ENCODE measurements around the gene LGALS1.
A peak's percentile ranks its signal among the peaks of the same experiment; 100 is the strongest.

Gene LGALS1

GRCh38 chr22:37633625-37634416 is 41.6 kb upstream of the LGALS1 start:
- no peak overlapping the region for H2AFZ ChIP-seq (ENCODE audit: low read length)
- H3K27me3 ChIP-seq (ENCODE audit: insufficient read depth, low read length): no peaks in the 10 kb centered on the region
- TF ChIP-seq CTCF (IDR thresholded peaks at IDR 0.05; ENCODE audit: low read length) (peak; percentile 12; the same call in 1 of the 2 replicates), EZH2 (IDR thresholded peaks at IDR 0.05; ENCODE audit: borderline replicate concordance, low read length) (no peak)
- H3K9ac ChIP-seq (ENCODE audit: low read length): peak overlapping the region; percentile 28; the same call in 1 of the 2 replicates
- H3F3A ChIP-seq (ENCODE audit: insufficient read depth, low read length): no peaks in the 10 kb centered on the region
- no peaks in the 10 kb centered on the region for H3K79me2 ChIP-seq (ENCODE audit: insufficient read depth, low read length)
- peak overlapping the region; percentile 49; the same call in 1 of the 2 replicates for H3K4me2 ChIP-seq (ENCODE audit: low read length)
- no peak overlapping the region for H3K4me3 ChIP-seq (ENCODE audit: low read depth, low read length, poor library complexity, severe bottlenecking)
- H3K9me3 ChIP-seq (ENCODE audit: low read length): no peaks in the 10 kb centered on the region
- H3K27ac ChIP-seq (ENCODE audit: low read depth, low read length, poor library complexity, severe bottlenecking): peak overlapping the region; percentile 79
- peaks cover 30% of the 10 kb centered on the region for H3K4me1 ChIP-seq (ENCODE audit: insufficient read depth, low read length, severe bottlenecking)
- H3K9me2 ChIP-seq (ENCODE audit: low read depth, low read length): no peaks in the 10 kb centered on the region
- H3K36me3 ChIP-seq (ENCODE audit: insufficient read depth, low read length): peaks cover 37% of the 10 kb centered on the region; the same call in 1 of the 2 replicates
- H4K20me1 ChIP-seq (ENCODE audit: insufficient read depth, low read length): no peaks in the 10 kb centered on the region

GRCh38 chr22:37634417-37634924 is 41.0 kb upstream of the LGALS1 start:
- Histone ChIP-seq H3K4me2 (ENCODE audit: low read length) (peak overlapping the region; percentile 11; the same call in 1 of the 2 replicates), H3K4me1 (ENCODE audit: insufficient read depth, low read length, severe bottlenecking) (peaks cover 35% of the 10 kb centered on the region), H3K27ac (ENCODE audit: low read depth, low read length, poor library complexity, severe bottlenecking) (peak overlapping the region; percentile 79), H2AFZ (ENCODE audit: low read length) (no peak overlapping the region), H3K9ac (ENCODE audit: low read length) (no peak overlapping the region; the same call in 1 of the 2 replicates), H3K4me3 (ENCODE audit: low read depth, low read length, poor library complexity, severe bottlenecking) (no peak overlapping the region), H3K9me2 (ENCODE audit: low read depth, low read length) (no peaks in the 10 kb centered on the region), H3K79me2 (ENCODE audit: insufficient read depth, low read length) (no peaks in the 10 kb centered on the region), H3K9me3 (ENCODE audit: low read length) (no peaks in the 10 kb centered on the region), H3F3A (ENCODE audit: insufficient read depth, low read length) (no peaks in the 10 kb centered on the region), H3K36me3 (ENCODE audit: insufficient read depth, low read length) (peaks cover 31% of the 10 kb centered on the region; the same call in 1 of the 2 replicates), H4K20me1 (ENCODE audit: insufficient read depth, low read length) (no peaks in the 10 kb centered on the region), H3K27me3 (ENCODE audit: insufficient read depth, low read length) (no peaks in the 10 kb centered on the region)
- TF ChIP-seq EZH2 (IDR thresholded peaks at IDR 0.05; ENCODE audit: borderline replicate concordance, low read length) (no peak), CTCF (IDR thresholded peaks at IDR 0.05; ENCODE audit: low read length) (peak; percentile 25; the same call in 1 of the 2 replicates)

- H3K36me3 ChIP-seq (ENCODE audit: insufficient read depth, low read length): peaks cover 26% of the 10 kb centered on the region; the same call in 1 of the 2 replicates
- H3K9me2 ChIP-seq (ENCODE audit: low read depth, low read length): no peaks in the 10 kb centered on the region
- H4K20me1 ChIP-seq (ENCODE audit: insufficient read depth, low read length): no peaks in the 10 kb centered on the region
- H3K9ac ChIP-seq (ENCODE audit: low read length): no peak overlapping the region
- peak overlapping the region; percentile 79 for H3K27ac ChIP-seq (ENCODE audit: low read depth, low read length, poor library complexity, severe bottlenecking)
- H2AFZ ChIP-seq (ENCODE audit: low read length): no peak overlapping the region
- TF ChIP-seq EZH2 (IDR thresholded peaks at IDR 0.05; ENCODE audit: borderline replicate concordance, low read length) (no peak), CTCF (IDR thresholded peaks at IDR 0.05; ENCODE audit: low read length) (no peak)
- no peak overlapping the region for H3K4me2 ChIP-seq (ENCODE audit: low read length)
- no peak overlapping the region for H3K4me3 ChIP-seq (ENCODE audit: low read depth, low read length, poor library complexity, severe bottlenecking)
- no peaks in the 10 kb centered on the region for H3F3A ChIP-seq (ENCODE audit: insufficient read depth, low read length)
- H3K4me1 ChIP-seq (ENCODE audit: insufficient read depth, low read length, severe bottlenecking): peaks cover 35% of the 10 kb centered on the region
- H3K79me2 ChIP-seq (ENCODE audit: insufficient read depth, low read length): no peaks in the 10 kb centered on the region
- H3K27me3 ChIP-seq (ENCODE audit: insufficient read depth, low read length): no peaks in the 10 kb centered on the region
- H3K9me3 ChIP-seq (ENCODE audit: low read length): no peaks in the 10 kb centered on the region
Observed at GRCh38 chr22:37635157-37635556, 40.3 kb upstream of the LGALS1 start.

Data from OCI-LY1 (cell line).